GM19035 (cell line): ENCODE data around the gene APOBR.
"Not testable (repeated sequence)": the region's sequence is repeated elsewhere in the genome, so short reads cannot be mapped to it uniquely, and the experiment has no call there.

Experiments
- ATAC-seq: cut with Tn5 transposase; IDR thresholded peaks from one replicate; pipeline ENCODE4 v1.9.1; 2021; ENCODE audit not compliant: unreplicated experiment

APOBR gene, protein sequence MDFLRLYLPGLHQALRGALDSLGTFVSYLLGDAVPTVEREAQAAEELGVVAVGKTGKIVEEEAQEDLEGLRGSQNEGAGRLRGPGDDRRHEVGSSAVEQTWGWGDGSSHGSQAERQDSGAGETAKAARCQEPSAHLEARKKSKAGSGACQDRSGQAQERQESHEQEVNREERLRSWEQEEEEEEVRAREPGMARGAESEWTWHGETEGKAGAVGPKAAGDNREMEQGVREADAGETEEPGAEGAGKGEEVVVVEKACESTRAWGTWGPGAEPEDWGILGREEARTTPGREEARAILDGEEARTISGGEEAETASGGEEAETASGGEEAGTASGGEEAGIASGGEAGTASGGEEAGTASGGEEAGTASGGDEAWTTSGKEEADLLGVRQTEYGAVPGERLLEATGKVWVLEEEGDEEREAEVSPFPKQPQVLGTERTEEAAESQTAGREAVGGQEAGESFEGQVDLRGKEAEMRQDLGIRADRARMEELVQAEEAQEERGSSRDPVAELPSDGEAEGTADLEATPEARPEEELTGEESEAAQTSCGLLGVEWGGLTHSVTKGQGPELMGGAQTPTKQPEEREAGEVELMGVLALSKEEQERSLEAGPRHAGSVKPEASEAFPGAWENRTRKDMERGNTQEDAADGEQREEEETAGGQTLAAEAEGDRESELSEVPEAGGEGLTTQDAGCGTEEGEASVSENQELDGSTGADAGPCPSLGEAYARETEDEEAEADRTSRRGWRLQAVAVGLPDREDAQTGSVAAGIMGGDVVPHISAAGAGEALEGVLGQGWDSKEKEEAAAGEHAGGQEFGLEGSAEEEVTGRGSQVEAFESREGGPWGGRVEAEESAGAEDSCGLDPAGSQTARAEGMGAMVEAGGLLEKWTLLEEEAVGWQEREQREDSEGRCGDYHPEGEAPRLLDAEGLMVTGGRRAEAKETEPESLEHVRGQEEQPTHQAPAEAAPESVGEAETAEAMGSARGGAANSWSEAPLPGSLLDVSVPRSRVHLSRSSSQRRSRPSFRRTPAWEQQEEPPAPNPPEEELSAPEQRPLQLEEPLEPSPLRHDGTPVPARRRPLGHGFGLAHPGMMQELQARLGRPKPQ

DNA sequence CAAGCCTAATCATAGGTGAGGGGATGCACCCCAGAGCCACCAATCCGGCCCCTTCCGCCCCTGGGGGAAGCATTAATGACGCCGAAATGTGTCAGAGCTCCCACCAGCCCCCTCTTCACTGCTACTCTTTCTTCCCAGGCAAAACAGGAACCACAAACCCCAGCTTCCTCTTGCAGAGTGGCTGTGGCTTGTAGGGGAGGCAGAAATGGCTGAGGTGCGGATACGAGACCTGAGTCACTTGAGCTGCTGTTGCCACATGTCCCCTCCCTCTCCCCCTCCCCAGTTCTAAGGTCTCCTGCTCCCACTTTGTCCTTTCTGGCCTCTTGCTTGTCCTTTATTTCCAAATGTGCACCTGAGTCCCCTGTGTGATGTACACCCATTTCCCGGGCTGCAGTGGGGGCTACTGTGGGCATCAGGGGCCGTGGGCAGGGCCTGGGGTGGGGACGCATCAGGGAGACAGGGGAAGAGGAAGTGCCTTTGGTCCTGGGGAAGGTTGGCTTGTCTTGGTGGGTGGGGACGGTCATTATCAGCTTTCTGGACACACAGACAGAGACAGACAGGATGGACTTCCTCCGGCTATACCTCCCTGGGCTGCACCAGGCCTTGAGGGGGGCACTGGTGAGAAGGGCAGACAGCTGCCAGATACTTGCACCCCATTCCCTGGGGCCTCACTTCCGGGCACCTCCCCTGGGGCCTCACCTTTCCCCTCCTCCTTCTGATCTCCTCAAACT is at the start of gene APOBR:
APOBR (plus strand) TSS at position 523 of the 731 bp plus-strand sequence; CDS start at position 562, 39 bp downstream.
- ATAC-seq, result peak; percentile 42

DNA sequence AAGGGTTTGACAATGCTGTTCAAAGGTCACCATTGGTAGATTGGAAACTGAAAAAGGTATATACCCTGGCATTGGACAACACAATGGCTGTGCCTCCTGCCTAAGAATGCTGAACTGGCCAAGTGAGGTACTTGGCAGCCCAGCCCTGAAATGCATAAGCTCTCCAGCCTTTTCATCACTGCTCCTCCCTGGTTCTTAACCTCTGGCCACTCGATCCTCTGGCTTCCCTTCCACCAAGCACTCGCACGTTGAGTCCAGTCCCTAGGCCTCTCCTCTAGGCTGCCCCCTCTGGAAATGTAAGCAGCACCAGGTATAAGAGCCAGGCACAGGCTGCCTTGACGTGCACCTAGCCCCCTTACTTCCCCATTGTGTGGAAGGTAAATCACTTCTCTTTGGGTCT is 48.1 kb upstream of the APOBR start:
- ATAC-seq, result not testable (repeated sequence)

DNA sequence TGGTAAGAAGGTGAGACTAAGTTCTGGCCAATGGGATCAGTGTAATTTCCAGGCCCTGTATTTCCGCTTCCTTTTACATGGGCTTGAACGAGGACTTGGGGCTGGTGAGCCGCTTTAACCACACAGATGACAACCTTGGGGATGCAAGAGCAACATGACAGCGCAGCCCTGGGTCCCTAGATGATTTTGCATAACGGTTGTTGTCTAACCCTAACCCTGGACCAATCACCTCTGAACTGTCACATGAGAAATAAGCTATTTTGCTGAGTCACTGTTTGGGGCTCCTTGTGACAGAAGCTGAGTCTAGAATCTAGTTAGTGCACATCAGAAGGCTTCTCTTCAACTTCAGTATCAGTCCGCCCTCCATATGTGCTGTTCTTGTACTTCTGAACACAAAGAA is 47.4 kb upstream of the APOBR start:
- ATAC-seq, result not testable (repeated sequence)

DNA sequence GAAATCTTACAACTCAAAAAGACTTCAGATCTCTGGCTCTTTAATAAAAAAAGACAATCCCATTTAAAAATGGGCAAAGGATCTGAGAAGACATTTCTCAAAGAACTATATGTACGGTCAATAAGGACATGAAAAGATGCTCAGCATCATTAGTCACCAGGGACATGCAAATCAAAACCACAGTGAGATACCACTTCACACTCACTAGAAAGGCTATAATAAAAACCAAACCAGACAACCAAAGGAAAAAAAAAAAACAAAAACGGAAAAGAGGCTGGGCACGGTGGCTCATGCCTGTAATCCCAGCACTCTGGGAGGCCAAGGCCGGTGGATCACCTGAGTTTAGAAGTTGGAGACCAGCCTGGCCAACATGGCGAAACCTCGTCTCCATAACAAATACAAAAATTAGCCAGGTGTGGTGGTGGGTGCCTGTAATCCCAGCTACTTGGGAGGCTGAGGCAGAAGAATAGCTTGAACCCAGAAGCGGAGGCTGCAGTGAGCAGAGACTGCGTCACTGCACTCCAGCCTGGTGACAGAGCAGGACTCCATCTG is 20.7 kb upstream of the APOBR start:
- ATAC-seq, result no peak

DNA sequence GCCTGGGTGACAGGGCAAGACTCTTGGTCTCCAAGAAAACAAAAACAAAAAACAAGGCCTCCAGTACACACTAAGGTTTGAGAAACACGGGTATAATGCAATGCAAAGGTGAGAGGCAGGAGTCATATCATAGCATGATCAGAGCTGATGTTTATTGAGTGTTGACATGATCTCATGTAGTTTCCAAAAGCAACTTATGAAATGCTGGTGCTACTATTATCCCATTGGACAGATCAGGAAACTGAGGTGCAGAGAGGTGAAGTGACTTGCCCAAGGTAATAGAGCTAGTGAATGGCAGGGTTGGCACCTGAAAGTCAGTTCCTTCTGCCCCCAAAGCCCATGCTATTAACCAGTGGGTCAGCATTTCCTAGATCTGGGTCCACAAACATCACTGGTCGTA is 19.2 kb upstream of the APOBR start:
- no peak for ATAC-seq

DNA sequence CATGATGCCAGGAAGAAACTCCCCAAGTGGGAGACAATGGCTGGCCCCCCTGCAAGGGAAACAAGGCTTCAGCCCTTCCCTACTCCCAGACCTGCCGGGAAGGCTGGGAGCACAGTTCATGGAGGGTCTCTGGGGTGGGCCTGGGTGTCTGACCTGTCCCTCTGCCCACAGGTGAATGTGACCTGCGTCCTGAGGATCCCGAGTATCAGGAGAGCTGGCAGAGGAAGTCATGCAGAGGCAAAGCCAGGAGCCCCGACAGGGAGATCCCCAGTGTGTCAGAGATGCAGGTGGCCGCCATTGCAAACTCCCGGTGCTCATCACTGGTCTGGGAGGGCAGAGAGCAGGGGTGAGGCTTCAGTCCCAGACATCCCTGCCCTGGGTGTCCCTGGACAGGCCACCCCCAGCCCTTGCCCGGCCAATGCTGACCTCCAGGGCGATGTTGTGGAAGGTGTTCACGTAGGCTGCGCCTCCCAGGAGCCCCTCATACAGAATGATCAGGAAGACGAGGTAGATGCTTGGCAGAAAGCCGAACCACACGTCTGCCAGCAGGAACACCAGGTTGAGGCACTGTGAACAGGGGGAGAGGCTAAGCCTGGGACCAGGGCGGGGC is 17.0 kb upstream of the APOBR start:
- no peak for ATAC-seq

DNA sequence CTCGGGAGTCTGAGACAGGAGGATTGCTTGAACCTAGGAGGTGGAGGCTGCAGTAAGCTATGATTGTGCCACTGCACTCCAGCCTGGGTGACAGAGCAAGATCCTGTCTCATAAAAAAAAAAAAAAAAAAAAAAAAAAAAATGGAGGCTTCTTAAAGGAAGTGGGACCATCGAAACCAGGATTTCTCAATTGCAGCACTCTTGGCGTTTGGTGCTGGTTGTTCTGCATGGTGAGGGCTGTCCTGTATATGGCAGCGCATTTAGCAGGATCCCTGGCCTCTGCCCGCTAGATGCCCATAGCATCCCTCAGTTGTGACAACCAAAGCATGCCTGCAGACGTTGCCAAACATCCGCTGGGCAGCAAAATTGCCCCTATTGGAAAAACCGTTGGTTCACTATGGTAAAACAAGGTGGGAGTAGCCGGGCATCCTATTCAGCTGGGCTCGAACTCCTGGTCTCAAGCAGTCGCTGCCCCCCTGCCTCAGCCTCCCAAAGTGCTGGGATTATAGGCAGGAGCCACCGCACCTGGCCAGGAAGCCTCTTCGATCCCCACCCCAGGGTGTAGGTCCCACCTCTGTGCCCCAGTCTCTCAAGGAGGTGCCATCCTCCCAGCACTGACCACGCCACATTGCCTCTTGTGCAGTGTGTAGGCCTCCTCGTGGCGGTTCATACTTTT is 15.8 kb upstream of the APOBR start:
- ATAC-seq, result no peak

DNA sequence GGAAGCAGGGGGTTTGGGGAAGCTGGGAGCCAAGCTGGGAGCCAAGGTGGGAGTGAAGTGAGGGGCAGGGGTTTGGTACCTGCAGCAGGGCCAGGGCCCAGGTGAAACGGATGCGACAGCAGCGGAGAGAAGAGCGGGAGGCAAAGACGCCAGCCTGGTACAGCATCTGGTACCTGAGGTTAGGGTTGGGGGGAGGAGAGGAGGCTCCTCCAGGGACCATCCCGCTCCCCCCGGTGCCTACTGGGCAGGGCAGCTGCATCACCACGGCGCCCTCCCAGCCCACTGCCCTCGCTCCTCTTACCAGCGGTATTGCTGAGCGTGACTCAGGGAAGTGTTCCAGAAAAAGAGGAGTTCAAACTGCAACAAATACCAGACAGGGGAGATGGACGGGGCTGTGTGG is 12.4 kb upstream of the APOBR start:
- ATAC-seq, result no peak

DNA sequence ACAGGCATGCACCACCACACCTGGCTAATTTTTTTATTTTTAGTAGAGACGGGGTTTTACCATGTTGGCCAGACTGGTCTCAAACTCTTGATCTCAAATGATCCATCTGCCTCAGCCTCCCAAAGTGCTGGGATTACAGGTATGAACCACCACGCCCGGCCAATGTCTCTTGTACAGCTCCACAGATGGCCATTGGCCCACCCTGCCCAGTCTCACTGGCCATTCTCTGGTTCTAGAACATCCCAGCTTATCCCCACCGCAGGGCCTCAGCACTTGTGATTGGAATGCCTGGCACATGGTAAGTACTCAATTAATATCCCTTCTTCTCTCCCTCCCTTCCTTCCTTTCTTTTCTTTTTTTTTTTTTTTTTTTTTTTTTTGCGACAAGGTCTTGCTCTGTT is 11.1 kb upstream of the APOBR start:
- ATAC-seq, result not testable (repeated sequence)

DNA sequence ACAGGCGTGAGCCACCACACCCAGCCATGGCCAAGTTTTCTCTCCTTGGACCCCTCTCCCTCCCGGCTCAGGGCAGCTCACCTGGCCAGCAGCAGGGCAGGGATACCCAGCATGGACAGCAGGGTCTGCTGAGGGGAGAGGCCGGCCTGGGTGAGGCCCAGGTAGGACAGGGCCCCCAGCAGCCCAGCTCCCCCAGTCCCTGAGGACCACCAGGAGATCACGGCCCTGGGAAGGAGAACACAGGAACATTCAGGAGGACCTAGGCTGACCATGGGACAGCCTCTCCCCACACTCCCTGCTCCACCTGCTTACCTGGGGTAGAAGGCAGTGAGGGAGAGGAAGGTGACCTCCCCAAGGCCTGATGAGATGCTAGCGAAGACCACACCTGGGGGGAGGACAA is 8.2 kb upstream of the APOBR start:
- ATAC-seq, result no peak

DNA sequence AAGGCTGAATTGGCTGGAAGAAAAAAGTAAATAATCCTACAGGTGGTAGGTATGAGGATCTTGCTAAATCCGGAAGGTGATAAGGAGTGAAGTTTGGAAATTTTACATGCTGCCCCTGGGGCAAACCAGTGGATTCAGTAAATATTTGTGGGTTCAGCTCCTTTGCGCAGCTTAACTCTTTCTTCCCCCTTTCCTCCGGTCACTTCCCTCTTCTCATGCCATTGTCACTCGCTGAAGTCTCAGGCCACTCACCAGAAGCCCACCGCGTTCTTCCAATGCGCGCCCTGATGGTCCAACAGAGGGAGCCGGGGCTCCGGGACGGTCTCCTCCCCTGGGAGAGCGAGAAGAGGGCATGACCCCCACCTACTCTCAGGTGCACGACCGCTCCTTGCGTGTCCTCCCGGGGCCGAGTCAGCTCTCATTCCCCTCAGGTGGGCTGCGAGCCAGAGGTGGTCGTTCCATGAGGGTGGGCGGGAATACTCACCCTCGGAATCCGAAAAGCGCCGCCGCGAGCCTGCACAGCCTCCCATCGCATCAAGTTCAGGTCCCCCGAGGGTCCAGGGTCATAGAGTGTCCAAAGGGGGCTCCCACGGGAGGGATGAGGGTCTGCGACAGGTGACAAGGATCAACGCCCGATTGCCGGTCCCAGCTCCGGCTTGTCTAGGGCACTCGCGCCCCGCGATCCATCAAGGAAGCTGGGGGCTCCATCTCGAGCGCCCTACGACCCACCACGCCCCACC is 3.0 kb upstream of the APOBR start:
- ATAC-seq, result peak; percentile 18

DNA sequence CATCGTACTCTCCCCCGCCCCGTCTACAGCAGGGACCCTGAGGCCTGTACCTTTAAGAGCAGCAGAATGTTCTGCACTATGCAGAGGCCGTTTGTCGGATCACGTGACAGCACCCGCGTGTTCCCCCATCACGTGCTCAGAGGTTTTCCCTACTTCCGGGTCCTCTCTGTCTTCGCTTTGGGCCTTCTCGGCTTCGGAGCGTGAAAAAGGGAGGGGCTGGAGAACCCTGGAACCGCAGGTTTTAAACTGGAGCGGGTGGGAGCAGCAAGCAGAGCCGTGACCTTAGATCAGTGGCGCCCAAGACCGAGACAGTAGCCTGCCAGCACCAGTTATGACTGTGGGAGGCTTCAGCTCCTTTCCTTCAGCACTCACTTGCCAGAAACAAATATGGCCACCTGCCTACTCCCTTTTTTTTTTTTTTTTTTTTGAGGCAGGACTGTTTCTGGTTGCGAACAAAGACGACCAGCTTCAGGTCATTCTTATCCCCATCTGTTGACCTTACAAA is 2.4 kb upstream of the APOBR start, which contains the start of gene CLN3:
CLN3 (minus strand) TSS at position 105 of the 505 bp plus-strand sequence. CDS start 315 bp downstream, outside the sequence.
- ATAC-seq, result peak; percentile 68

DNA sequence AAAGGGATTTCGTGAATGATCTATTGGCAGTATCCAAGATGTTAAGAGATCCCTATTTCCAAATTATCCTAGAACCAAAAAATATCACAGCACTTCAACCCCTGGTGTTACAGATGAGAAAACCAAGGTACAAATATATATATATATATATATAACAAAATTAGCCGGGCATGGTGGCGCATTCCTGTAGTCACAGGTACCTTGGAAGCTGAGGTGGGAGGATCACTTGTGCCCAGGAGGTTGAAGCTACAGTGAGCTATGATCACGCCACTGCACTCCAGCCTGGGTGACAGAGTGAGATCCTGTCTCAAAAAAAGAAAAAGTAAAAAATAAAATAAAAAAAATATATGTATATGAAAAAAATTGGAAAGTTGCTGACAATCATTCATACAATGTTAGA is 1.9 kb upstream of the APOBR start:
- ATAC-seq, result no peak

DNA sequence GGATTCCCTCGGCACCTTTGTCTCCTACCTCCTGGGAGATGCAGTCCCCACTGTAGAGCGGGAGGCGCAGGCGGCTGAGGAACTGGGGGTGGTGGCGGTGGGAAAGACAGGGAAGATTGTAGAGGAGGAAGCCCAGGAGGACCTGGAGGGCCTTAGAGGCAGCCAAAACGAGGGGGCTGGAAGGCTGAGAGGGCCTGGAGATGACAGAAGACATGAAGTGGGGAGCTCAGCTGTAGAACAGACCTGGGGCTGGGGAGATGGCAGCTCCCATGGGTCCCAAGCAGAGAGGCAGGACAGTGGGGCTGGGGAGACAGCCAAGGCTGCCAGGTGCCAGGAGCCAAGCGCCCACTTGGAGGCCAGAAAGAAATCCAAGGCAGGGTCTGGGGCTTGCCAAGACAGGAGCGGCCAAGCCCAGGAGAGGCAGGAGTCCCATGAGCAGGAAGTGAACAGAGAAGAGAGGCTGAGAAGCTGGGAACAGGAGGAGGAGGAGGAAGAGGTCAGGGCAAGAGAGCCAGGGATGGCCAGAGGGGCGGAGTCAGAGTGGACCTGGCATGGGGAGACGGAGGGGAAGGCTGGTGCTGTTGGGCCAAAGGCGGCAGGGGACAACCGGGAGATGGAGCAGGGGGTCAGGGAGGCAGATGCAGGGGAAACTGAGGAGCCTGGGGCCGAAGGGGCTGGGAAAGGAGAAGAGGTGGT is 803 bp downstream of the APOBR start:
- no peak for ATAC-seq

DNA sequence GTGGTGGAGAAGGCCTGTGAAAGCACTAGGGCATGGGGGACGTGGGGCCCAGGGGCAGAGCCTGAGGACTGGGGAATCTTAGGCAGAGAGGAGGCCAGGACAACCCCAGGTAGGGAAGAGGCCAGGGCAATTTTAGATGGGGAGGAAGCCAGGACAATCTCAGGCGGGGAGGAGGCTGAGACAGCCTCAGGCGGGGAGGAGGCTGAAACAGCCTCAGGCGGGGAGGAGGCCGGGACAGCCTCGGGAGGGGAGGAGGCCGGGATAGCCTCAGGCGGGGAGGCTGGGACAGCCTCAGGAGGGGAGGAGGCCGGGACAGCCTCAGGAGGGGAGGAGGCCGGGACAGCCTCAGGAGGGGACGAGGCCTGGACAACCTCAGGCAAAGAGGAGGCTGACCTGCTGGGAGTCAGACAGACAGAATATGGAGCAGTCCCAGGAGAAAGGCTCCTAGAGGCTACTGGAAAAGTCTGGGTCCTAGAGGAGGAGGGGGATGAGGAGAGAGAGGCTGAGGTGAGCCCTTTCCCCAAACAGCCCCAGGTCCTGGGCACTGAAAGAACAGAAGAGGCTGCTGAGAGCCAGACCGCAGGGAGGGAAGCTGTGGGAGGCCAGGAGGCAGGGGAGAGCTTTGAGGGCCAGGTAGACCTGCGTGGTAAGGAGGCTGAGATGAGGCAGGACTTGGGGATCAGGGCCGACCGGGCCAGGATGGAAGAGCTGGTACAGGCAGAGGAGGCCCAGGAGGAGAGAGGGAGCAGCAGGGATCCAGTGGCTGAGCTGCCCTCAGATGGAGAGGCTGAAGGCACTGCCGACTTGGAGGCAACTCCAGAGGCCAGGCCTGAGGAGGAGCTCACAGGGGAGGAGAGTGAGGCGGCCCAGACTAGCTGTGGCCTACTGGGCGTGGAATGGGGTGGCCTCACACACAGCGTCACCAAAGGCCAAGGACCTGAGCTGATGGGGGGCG is 1.6 kb downstream of the APOBR start:
- no peak for ATAC-seq

DNA sequence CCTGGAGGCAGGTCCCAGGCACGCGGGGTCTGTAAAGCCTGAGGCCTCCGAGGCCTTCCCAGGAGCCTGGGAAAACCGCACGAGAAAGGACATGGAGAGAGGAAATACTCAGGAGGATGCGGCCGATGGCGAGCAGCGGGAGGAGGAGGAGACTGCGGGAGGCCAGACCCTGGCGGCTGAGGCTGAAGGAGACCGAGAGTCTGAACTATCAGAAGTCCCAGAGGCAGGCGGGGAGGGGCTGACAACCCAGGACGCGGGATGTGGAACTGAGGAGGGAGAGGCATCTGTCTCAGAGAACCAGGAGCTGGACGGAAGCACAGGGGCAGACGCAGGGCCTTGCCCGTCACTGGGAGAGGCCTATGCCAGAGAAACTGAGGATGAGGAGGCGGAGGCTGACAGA is 2.4 kb downstream of the APOBR start:
- no peak for ATAC-seq

DNA sequence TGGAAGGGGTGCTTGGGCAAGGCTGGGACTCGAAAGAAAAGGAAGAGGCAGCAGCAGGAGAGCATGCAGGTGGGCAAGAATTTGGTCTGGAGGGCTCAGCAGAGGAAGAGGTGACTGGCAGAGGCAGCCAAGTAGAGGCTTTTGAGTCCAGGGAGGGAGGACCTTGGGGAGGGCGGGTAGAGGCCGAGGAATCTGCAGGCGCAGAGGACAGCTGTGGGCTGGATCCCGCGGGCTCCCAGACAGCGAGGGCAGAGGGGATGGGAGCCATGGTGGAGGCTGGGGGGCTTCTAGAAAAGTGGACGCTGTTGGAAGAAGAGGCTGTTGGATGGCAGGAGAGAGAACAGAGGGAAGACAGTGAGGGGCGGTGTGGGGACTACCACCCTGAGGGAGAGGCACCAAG is 2.9 kb downstream of the APOBR start:
- no peak for ATAC-seq
